SU-DHL-6 (cell line): Measurements from ENCODE around the gene DSCAML1.

ENCODE experiments used
- H2AFZ ChIP-seq: fragments of 200-600 bp; sonication (generic); 2 replicates; pipeline ENCODE4 v1.6.1; 2014; ENCODE audit warnings: low read depth, mild to moderate bottlenecking, moderate library complexity, mixed read lengths, antibody characterized with exemption, low read length; ENCODE audit not compliant: severe bottlenecking
- H3F3A ChIP-seq: fragments of 200-600 bp; shearing (Covaris generic); 2 replicates; pipeline ENCODE4 v1.6.0; 2016; ENCODE audit warnings: antibody characterized with exemption, mild to moderate bottlenecking; ENCODE audit not compliant: insufficient read depth
- H3K27ac ChIP-seq: fragments of 200-600 bp; sonication (generic); 2 replicates; pipeline ENCODE4 v1.5.1; 2016; ENCODE audit warnings: low read depth, mild to moderate bottlenecking, low read length, moderate library complexity, mixed read lengths
- H3K27me3 ChIP-seq: fragments of 200-600 bp; sonication (generic), shearing (Covaris generic); 2 replicates; pipeline ENCODE4 v1.6.0; 2014; ENCODE audit warnings: mild to moderate bottlenecking, low read length
- H3K36me3 ChIP-seq: fragments of 200-600 bp; sonication (generic); 2 replicates; pipeline ENCODE4 v1.6.1; 2014; ENCODE audit warnings: mild to moderate bottlenecking, low read length, mixed read lengths
- H3K4me2 ChIP-seq: fragments of 300-600, 200-600 bp; shearing (Covaris generic), sonication (generic); 2 replicates; pipeline ENCODE4 v1.6.0; 2014; ENCODE audit warnings: low read length, low read depth, mild to moderate bottlenecking; ENCODE audit not compliant: poor library complexity, severe bottlenecking
- H3K4me3 ChIP-seq: fragments of 200-600 bp; sonication (generic); 2 replicates; pipeline ENCODE4 v1.5.1; 2014; ENCODE audit warnings: antibody characterized with exemption, low read length, mild to moderate bottlenecking, mixed read lengths; ENCODE audit not compliant: insufficient read depth, poor library complexity, severe bottlenecking
- H3K79me2 ChIP-seq: fragments of 200-600 bp; sonication (generic); 2 replicates; pipeline ENCODE4 v1.6.1; 2014; ENCODE audit warnings: mild to moderate bottlenecking, low read length, moderate library complexity; ENCODE audit not compliant: insufficient read depth
- H3K9ac ChIP-seq: fragments of 200-600 bp; sonication (generic); 2 replicates; pipeline ENCODE4 v1.7.0; 2014; ENCODE audit warnings: mild to moderate bottlenecking, low read length
- H3K9me2 ChIP-seq: fragments of 200-600 bp; sonication (generic); replicated peaks from 2 replicates; pipeline ENCODE4 v1.6.1; 2014; ENCODE audit warnings: low read length; ENCODE audit not compliant: insufficient read depth
- H3K9me3 ChIP-seq: fragments of 200-600 bp; sonication (generic); 2 replicates; pipeline ENCODE4 v1.6.1; 2014; ENCODE audit warnings: low read length, mixed read lengths; ENCODE audit not compliant: insufficient read depth
- H4K20me1 ChIP-seq: fragments of 200-600 bp; sonication (generic); 2 replicates; pipeline ENCODE4 v1.6.1; 2014; ENCODE audit warnings: low read depth, mild to moderate bottlenecking, antibody characterized with exemption, low read length, moderate library complexity, mixed read lengths
- CTCF ChIP-seq: fragments of 200-600 bp; sonication (generic); IDR thresholded peaks from one replicate; pipeline ENCODE4 v1.5.1; 2017; ENCODE audit warnings: antibody characterized with exemption, mild to moderate bottlenecking, low read length, moderate library complexity; ENCODE audit not compliant: insufficient read depth, poor library complexity, severe bottlenecking
- EZH2phosphoT487 ChIP-seq: fragments of 200-600 bp; sonication (generic), shearing (Covaris generic); conservative IDR thresholded peaks from 2 replicates; pipeline ENCODE4 v1.6.1; 2018; ENCODE audit warnings: mild to moderate bottlenecking, antibody characterized with exemption, low read length, moderate library complexity, mixed read lengths

The DSCAML1 gene

DNA sequence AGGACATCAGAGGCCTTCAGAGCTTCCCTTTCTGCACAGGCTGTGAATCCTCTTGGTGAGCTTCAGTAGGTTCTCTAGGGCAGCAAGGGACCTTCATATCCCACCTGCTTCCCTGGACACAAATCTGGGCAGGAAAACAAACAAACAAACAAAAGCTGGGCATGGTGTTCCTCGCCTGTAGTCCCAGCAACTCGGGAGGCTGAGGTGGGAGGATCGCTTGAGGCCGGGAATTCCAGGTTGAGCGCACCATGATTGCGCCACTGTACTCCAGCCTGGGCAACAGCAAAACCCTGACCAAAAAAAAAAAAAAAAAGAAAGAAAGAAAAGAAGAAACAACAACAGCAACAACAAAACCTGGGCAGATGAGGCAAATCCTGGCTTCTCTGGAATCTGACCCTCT lies 376.4 kb downstream of the DSCAML1 start:
- no peak overlapping the region for H3K4me2 ChIP-seq

GRCh38 chr11:117420143-117420485 lies 376.9 kb downstream of the DSCAML1 start:
- Histone ChIP-seq H3K27me3 (no peaks in the 10 kb centered on the region), H3K9me3 (no peaks in the 10 kb centered on the region), H3K4me2 (no peak overlapping the region), H4K20me1 (no peaks in the 10 kb centered on the region), H3K79me2 (no peaks in the 10 kb centered on the region), H3K9ac (no peak overlapping the region), H3F3A (no peaks in the 10 kb centered on the region), H3K27ac (no peak overlapping the region), H3K9me2 (no peaks in the 10 kb centered on the region), H2AFZ (no peak overlapping the region), H3K4me3 (no peak overlapping the region), H3K36me3 (no peaks in the 10 kb centered on the region)
- no peak for TF ChIP-seq EZH2phosphoT487
- TF ChIP-seq CTCF, result no peak

More for the DNA sequence above, 376.4 kb downstream of the DSCAML1 start:
- Histone ChIP-seq H3K36me3 (no peaks in the 10 kb centered on the region), H3K27ac (no peak overlapping the region), H4K20me1 (no peaks in the 10 kb centered on the region), H3F3A (no peaks in the 10 kb centered on the region), H3K4me3 (no peak overlapping the region), H2AFZ (no peak overlapping the region), H3K9ac (no peak overlapping the region), H3K9me2 (no peaks in the 10 kb centered on the region), H3K27me3 (no peaks in the 10 kb centered on the region), H3K79me2 (no peaks in the 10 kb centered on the region), H3K9me3 (no peaks in the 10 kb centered on the region)
- TF ChIP-seq CTCF (no peak), EZH2phosphoT487 (no peak)

GRCh38 chr11:117419482-117420142 lies 377.4 kb downstream of the DSCAML1 start:
- TF ChIP-seq CTCF, result no peak
- TF ChIP-seq EZH2phosphoT487, result no peak
- Histone ChIP-seq H3K9me3 (no peaks in the 10 kb centered on the region), H3K79me2 (no peaks in the 10 kb centered on the region), H3K27me3 (no peaks in the 10 kb centered on the region), H3K27ac (no peak overlapping the region), H3K36me3 (no peaks in the 10 kb centered on the region), H3K9me2 (no peaks in the 10 kb centered on the region), H3F3A (no peaks in the 10 kb centered on the region), H3K4me2 (no peak overlapping the region), H2AFZ (no peak overlapping the region), H4K20me1 (no peaks in the 10 kb centered on the region), H3K4me3 (no peak overlapping the region), H3K9ac (no peak overlapping the region)
